NCI-H1436 treated with DMSO at 0.1 percent for 48 hours (cell line): ENCODE data around the gene CNBP.
"Not testable (repeated sequence)": the region's sequence is repeated elsewhere in the genome, so short reads cannot be mapped to it uniquely, and the experiment has no call there.

Experiments
- DNase-seq: peaks from one replicate; lab custom pipeline; 2025; lab: John Stamatoyannopoulos, UW

The CNBP gene

GRCh38 chr3:129183569-129184395 lies at the start of gene CNBP:
Gene CNBP (minus strand): TSS chr3:129183896. CDS start chr3:129171757, 12,139 bp downstream.
- peak; percentile 65 for DNase-seq

- DNase-seq: no peak
Measured at GRCh38 chr3:129231331-129232119, 47.8 kb upstream of the CNBP start.

DNA sequence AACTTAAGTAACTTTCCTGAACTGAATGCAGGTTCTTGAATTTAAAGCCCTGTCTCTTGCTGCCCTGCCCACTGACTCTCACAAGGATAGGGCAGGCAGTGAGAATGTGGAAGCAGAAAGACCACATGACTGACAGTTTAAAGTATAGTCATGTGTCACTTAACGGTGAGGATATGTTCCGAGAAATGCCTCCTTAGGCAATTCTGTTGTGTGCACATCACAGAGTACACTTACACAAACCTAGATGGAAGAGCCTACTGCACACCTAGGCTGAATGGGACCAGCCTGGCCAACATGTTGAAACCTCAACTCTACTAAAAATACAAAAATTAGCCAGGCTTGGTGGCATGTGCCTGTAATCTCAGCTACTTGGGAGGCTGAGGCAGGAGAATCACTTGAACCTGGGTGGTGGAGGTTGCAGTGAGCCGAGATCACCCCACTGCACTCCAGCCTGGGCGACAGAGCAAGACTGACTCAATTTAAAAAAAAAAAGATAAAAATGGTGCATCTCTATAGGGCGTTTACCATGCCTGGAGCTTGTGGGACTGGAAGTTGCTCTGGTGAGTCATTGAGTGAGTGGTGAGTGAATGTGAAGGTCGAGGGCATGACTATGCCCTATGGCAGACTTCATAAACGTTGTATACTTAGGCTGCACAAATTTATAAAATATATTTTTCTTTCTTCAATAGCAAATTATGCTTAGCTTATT lies 46.8 kb upstream of the CNBP start:
- DNase-seq: no peak

GRCh38 chr3:129228891-129229585 lies 45.3 kb upstream of the CNBP start:
- no peak for DNase-seq

DNA sequence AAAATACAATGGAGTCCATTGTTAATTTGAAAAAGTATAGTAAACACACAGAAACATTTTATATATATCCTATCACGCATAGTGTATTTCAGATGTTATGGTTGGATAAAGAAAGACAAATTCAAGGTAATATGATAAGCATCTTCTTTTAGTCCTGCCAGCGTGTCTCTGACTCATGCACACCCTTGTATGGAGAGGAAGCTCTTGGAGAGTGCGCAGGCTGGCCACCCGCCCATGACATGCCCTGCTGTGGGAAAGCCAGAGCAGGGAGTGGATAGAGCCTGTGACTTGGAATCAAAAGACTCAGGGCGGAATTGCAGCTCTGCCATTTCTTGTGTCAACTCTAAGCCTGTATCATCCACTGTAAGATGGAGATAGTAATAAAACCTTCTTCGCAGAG lies 42.7 kb upstream of the CNBP start:
- no peak for DNase-seq

GRCh38 chr3:129224984-129225393 lies 41.3 kb upstream of the CNBP start:
- no peak for DNase-seq

GRCh38 chr3:129224387-129224786 lies 40.7 kb upstream of the CNBP start:
- not testable (repeated sequence) for DNase-seq

DNA sequence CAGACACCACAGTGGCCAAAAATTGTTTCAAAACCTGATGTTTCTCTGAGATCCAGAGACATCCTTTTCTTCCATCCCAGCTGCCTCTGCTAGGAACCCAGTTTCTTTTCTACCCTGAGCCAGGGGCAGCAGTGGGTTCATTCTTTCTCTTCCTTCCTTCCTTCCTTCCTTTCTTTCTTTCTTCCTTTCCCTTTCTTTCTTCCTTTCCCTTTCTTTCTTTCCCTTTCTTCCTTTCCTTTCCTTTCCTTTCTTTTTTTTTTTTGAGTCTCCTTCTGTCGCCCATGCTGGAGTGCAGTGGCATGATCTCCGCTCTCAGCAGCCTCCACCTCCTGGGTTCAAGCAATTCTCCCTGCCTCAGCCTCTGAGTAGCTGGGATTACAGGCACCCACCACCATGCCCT lies 35.0 kb upstream of the CNBP start:
- DNase-seq: no peak

- no peak for DNase-seq
Measured at GRCh38 chr3:129213238-129213637, 29.5 kb upstream of the CNBP start.

GRCh38 chr3:129211772-129212171 lies 28.1 kb upstream of the CNBP start:
- DNase-seq: no peak

- DNase-seq: no peak
Measured at GRCh38 chr3:129211345-129211744, 27.6 kb upstream of the CNBP start.

- DNase-seq: no peak
Measured at GRCh38 chr3:129207479-129207878, 23.8 kb upstream of the CNBP start.

GRCh38 chr3:129205109-129205832 lies 21.6 kb upstream of the CNBP start:
- no peak for DNase-seq

DNA sequence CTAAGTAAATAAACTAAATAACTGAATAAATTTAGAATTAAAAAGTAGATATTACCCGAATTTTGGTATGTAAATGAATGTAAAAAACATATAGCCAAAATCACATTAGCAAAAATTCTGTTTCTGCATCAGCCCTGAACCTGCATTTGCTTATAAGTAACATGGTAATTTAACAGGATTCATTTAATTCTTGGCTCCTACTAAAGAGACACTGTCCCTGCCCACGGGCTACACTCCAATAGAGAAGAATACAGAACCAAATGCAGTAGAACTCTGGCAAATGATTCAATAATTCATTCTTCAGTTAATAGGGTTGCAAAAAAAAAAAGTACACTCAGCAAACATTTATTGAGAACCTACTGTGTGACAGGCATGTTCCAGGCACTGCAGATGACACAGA lies 20.8 kb upstream of the CNBP start:
- DNase-seq: no peak

GRCh38 chr3:129199366-129199765 lies 15.7 kb upstream of the CNBP start:
- no peak for DNase-seq

DNA sequence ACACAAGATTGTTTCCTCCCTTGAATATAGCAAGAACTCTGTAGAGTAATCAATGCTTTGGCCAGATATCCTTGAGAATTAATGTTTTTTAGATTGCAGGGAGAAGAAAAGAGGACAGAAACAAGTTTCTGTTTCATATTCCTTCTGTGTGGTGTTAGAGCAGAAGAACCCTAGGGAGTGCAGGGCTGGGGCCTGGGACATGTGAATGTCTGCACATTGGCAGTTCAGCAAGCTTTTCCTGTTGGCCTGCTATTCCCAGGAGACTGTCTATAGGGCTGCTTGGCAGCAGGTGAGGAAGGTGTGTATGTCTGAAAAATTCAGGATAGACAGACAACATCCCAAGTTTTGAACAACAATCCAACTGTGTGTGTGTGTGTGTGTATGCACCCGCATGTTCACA lies 13.6 kb upstream of the CNBP start:
- no peak for DNase-seq

DNA sequence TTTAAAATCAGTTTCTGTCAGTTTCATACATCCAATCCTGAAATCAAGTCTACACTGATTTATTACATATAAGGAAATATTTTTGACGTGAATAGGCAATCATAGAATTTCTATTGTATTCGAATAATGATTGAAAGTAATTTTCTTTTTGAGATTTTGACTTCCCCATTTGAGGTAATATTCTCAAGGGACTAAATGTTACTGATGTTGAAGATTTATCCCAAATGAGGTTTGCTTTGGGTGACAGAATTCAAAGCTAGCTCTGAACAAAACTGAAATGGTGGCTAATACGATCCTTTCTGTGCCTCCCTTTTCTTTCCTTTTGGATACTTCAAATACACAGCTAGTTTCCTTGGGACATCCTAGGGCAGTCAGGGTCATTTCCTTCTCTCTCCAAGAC lies 12.9 kb upstream of the CNBP start:
- DNase-seq: no peak

- DNase-seq: no peak
Measured at GRCh38 chr3:129195731-129196256, 12.1 kb upstream of the CNBP start.

GRCh38 chr3:129189793-129190192 lies 6.1 kb upstream of the CNBP start:
- not testable (repeated sequence) for DNase-seq

DNA sequence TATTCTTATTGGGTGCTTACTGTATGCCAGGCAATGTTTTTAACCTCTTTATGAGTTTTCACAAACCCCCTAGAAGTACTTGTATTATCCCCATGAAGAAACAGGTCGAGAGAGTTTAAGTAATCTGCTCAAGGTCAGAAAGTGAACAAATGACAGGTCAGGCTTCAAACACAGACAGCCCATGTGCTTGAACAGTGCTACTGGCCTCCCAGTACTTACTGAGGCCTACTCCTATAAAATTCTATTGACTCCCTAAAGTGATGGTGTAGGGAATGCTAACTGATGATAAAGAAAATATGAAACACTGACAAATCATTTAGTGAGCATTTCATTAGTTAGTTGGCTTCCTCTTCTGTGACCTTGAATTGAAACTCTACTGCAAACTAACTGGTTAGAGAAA lies 4.2 kb upstream of the CNBP start:
- DNase-seq: no peak

DNA sequence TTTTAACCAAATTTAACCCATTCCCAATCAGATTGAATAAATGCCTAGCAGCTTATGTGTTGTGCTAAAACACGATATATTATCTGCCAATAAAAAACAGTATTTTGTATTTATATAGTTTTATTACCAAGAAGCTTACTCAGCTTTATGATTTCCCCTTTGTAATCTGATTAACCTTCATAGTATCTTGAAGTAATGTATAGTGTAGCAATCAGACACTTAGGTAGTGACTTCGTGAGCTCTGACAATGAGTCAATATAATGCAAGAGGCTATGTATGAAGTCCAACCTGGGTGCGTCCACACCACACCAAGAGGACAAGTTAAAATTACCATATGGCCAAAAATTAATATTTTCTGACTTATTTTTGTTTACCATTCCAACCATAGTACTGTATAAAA lies 2.1 kb upstream of the CNBP start:
- no peak for DNase-seq
